Hematopoietic multipotent progenitor cell treated with erythropoietin and hydrocortisone succinate and interleukin-3 and kit ligand, for 4 days (in vitro differentiated cells): ENCODE data around the gene EVC.
A peak's percentile ranks its signal among the peaks of the same experiment; 100 is the strongest.

Experiments used
- DNase-seq: peaks from one replicate; pipeline ENCODE4 v3.0.0-alpha.2; 2015

The EVC gene

DNA sequence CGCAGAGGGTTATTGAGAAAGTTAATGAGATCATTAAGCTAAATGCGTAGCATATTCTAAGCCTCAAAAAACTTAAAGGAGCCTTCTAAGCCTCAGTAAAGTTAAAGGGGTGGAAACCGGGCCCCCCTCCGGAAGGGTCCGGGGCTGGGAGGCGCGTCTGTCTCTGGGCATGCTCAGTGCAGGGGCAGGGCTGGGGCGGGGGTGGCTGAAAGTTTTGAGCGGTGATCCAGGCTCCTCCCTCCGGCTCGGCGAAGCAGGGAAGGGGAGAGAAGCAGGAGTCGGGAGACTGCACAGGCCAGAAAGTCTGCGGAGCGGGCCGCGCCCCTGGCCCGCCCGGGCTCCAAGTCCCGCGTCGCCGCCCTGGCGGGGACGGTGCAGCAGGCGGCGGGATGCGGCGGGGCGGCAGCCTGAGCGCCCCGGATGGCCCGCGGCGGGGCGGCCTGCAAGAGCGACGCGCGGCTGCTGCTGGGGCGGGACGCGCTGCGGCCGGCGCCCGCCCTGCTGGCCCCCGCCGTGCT is at the start of gene EVC:
Gene EVC (plus strand): TSS at position 241 of the 518 bp plus-strand sequence. CDS start 180 bp downstream, at position 421.
- DNase-seq = peak; percentile 52

DNA sequence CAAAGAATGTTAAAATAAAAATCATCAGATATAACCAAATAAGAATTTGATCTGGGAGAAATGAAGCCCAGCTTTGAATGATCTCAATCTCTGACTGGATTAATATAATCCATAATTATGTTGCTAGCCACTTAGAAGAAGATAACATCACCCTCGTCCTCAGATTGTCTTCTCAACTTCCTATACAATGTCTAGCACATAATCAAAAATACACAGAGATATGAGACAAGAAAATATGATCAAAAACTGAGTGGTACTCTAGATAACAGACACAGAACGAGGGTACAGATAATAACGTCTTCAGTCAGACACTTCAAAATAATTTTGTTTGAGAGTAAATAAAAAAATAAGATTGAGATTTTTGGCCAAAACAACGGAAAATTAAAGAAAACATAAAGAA is 49.8 kb upstream of the EVC start:
- DNase-seq = no peak

DNA sequence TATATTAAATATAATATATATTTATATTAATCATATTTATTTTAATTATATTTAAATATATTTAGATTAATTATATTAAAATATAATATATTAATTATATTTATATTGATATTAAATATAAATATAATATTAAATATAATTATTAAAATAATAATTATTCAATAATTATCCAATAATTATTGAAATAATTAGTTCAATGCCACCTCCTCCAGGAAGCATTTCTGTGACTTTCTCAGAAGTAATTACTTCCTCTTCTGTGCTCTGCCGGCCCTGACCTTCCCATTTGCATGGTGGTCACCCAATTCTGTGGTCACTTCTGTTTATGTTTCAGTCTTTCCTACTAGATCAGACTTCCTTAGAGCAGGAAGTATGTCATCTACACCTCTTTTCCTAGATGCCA is 48.4 kb upstream of the EVC start:
- peak; percentile 2 for DNase-seq

DNA sequence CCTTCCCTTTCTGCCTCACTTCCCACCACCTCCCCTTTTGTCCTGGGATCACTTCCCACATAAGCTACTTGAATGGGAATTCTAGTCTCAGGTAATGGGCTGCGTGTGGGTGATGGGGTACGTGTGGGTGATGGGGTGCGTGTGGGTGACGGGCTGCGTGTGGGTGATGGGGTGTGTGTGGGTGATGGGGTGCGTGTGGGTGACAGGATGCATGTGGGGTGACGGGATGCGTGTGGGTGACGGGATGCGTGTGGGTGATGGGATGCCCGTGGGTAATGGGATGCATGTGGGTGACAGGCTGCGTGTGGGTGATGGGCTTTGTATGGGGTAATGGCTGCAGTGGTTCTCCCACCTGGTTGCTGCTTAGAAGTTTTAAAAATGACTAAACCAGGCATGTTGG is 46.2 kb upstream of the EVC start:
- no peak for DNase-seq

DNA sequence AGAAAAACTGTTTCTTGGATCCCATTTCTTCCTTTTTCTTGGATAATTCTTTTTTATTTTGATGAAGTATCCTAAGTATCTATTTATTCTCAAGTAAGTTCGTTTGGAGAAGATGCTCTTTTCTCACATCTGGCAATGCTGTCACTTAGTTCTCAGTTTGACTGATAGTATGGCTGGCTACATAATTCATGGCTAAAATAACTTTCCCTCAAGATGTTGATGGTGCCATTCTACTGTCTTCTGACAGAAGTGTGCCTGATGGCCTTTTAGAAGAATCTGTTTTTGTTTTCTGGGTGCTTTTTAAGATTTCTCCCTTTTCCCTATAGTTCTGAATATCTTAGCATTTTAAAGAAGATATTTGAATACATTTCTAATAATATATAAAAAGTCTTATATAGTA is 44.3 kb upstream of the EVC start:
- no peak for DNase-seq

DNA sequence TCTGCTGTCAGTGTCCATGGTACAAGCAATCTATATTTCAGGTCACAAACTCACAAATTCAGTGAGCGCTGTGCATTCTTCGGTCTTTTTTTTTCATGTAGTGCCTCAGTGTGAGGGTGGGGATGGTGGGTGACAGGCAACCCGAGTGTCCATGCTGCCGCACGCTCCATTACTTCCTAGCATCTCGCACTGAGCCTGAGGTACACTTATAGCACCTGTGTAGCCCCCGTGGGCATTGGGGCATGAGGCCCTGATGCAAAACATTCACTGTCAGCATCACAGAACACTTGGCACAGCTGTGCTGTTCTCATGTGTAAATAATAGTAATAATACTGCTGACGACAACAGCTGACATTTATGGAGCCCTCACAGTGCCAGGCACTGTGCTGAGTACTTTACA is 34.2 kb upstream of the EVC start:
- DNase-seq = no peak

DNA sequence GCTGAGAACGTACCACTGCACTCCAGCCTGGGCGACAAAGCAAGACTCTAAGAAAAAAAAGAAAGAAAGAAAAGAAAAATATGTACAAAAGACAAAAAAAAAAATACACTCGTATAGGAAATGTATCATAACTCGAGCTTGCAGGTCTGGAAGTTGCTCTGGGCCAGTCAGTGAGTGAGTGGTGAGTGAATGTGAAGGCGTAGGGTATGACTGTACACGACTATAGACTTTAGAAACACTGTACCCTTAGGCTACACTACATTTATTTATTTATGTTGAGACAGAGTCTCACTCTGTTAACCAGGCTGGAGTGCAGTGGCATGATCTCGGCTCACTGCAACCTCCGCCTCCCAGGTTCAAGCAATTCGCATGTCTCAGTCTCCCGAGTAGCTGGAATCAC is 32.0 kb upstream of the EVC start:
- no peak for DNase-seq

DNA sequence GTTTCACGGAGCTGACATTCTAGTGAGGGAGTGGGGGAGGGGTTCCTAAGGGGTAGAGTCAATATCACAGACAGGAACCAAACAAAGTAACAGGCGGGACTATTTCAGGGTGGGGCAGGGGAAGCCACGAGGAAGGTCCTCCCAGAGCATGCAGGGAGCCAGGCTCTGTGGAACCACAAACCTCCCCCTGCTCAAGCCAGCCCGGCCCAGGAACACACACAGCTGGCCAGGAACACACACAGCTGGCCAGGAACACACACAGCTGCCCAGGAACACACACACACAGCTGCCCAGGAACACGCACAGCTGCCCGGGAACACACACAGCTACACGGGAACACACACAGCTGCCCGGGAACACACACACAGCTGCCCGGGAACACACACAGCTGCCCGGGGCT is 27.4 kb upstream of the EVC start:
- DNase-seq = peak; percentile 28

DNA sequence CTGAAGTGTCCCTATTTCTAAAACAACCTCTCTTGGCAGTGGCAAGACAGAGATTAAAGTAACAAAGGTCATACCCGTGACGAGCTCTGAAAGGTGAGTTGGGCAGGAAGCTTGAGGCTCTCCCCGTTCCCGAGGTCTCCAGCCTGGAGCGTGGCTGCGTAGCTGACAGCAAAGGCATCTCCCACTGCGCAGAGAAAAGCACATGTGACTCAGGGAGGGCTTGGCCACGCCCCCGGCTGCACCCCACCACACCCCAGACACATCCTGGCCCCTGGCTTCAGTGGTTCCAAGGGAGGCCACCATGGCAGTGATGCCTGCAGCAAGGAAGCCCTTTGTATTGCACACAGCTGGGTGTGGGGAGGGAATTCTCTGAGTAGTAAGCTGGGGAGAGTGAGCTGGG is 25.7 kb upstream of the EVC start:
- no peak for DNase-seq

DNA sequence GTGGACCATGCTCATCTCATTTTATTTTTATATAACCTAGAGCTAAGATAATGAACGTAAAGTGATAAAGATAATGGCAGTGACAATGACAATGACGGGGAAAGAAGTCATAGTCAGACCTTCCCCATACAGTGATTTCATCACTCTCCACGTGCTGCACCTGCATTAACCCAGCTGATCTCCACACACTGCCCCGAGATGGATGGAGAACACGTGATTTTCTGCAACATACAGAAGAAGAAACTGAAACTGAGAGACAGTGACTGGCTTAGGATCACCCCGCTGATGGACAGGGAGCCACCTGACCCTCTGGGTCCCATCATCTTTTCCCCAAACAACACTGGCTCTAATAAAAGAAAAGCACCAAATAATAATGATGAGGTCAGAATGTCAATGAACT is 24.7 kb upstream of the EVC start:
- DNase-seq = no peak

DNA sequence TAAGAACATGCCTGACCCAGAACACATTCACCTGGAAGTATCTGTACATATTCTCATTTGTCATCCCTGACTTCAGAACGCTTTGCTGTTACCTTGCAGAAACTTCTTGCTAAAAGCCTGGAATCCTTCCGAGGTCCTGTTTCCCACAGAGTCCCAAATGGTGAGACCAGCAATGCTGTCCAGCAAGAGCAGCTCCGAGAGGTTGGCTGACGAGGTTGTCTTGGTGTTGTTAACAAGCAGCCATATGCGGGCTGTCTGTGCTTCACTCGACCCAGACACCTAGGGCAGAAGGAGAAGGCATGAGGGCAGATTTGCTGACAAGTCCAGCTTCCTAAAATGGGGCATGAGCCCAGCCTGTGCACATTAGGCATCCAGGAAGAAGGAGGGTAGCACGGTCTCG is 21.9 kb upstream of the EVC start:
- no peak for DNase-seq

DNA sequence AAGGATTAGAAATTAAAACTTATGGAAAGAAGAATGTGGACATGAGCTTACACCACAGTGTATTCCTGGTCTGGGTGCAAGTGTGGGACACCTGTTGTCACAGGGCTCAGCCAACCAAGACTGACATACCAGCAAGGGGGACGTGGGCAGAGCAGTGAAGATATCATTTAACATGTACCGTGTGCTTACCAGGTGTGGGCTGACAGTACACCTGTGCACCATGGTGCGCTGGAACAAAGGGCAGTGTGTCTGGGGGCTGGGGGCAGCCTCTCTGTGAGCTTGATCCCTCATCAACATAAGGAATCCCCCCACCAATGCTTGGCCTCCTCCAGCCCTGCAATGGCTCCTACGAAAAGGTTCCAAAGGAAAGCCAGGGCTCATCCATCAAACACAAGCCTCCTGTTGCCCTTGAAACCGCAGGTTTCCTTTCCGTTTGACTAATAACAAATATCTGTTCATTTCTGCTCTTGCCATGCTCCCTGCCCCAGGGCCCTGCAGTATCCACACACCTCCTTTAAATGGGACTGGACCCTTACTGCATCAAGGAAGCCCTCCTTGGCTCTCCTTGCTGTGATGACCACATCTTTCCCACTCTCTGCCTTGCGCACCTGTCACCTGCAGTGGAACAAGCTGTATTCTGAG is 19.4 kb upstream of the EVC start:
- no peak for DNase-seq

DNA sequence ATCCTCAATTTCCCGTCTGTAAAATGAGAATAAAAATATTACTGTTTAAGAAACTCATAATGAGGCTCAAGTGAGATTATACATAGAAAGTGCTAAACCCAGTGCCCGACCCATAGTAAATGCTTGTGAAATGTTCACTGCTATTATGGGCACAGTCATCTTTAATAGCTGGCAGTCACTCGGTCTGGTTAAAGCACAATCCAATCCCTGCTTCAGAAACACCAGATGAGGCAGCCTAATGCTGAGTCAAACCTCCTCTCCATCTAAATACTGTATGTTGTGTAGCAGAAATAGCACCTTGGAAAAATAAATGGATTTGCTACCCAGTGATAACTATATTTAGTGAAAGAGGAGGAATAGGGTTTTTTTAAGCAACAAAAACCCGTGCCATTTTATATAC is 17.1 kb upstream of the EVC start:
- no peak for DNase-seq

DNA sequence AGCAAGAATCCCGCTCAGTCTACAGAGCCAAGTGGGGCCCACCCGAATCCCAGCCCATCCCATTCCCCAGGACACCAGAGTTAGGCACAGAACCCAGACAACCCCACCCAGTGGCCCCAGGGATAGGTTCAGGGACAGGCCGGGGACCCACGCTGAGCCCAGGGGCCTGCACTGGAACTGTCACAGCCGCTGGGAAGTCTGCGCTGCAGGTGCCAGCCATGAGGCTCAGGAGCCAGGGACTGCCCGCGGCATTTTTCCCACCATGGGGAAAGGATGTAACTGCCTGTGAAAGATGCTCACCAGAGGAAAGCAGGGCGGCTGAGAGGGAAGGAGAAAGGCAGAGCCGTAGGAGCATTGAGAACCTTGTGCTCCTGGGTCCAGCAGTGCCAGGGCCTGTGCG is 14.7 kb upstream of the EVC start:
- no peak for DNase-seq

DNA sequence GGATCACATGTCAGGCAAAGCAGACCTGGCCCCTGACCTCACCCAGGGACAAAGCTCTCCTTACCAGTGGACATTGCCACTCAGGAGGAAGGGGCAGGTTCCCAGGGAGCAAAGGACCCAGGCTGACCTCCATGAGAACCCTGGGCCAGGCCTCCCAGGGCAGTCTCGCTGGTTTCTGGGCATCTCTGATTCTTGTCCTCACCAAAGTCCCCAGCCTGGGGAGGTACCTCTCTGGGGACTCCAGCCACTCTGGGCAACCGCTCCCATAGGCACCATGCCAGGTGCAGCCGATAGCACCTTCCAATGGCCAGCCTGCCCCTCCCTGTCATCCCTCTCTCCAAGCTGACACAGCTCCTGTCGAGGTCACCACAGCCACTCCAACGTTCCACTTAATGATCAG is 10.5 kb upstream of the EVC start:
- no peak for DNase-seq

DNA sequence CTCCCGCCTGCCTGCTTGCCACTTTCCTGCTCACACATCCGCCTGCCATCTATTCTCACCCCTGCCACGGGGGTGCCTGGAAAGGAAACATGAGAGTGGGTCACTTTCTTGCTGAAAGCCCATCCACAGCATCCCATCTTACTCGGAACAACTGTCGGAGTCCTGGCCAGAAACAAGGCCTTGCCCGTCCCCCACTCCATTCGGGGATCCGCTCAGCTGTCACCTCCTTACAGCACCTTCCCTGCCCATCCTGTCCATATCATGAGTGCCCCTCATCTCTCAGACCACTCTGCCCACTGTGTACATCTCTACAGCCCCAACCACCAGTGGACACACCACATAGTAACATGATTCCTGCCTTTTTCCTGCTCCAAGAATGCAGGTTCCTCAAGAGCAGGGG is 9.0 kb upstream of the EVC start:
- DNase-seq = no peak

DNA sequence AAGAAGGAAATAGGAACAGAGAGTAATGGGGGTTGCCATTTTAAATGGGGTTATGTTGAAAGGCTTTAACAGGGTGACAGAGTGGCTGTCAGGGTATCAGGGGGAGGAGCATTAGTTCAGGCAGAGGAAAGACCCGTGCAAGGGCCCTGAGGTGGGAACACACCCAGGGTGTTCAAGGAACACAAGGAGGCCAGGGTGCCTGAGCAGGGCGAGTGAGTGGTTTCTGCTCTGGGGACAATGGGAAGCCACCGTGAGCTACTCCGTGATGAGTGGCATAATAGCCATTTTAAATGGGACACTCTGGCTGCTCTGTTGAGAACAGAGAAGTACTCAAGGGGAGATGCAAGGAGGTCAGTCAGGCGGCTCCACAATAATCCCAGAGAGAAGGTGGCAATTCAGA is 7.2 kb upstream of the EVC start:
- no peak for DNase-seq

DNA sequence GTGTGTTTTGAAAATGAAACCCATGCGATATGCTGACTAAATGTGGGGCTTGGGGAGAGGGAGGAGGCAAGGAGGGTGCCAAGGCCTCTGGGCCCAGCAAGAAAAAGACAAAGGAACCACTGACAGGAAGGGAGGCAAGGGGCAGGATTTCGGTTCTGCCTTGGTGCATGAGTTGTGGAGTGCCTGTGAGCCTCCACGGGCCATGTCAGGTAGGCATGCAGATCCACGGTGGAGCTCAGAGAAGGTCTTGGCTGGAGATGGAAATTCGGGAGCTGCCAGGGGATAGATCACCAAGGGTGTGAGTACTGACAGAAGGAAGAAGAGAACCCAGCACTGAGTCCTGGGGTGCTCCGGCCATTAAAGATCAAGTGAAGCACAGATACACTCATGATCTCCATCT is 6.7 kb upstream of the EVC start:
- DNase-seq = no peak

DNA sequence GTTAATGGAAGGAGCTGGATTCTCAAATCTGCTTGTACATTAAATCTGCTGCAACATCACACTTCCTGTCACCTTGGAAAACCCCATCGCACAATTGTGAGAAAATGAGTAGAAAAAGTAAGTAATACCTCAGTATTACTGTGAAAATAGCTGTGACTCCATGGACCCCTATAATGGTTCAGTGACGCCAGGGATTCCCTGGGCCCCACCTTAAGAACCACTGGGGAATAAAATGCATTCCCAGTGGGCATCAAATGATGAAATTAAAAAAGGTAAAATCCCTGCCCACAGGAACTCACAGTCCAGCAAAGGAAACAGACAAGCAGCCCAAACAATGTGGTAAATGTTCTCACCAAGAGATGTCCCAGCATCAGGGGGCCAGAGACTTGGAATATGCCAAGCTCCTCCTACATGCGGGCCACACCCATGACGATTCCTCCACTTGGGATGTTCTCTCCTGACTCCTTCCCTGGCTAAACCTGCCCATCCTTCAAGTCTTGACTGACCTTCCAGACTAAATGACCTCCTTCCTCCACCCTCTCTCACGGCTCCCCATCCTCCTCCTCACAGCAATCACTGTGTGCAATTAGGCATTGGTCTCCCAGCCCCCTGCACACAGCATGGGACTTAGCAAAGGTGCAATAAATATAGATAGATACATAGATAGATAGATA is 5.2 kb upstream of the EVC start:
- DNase-seq = peak; percentile 46

DNA sequence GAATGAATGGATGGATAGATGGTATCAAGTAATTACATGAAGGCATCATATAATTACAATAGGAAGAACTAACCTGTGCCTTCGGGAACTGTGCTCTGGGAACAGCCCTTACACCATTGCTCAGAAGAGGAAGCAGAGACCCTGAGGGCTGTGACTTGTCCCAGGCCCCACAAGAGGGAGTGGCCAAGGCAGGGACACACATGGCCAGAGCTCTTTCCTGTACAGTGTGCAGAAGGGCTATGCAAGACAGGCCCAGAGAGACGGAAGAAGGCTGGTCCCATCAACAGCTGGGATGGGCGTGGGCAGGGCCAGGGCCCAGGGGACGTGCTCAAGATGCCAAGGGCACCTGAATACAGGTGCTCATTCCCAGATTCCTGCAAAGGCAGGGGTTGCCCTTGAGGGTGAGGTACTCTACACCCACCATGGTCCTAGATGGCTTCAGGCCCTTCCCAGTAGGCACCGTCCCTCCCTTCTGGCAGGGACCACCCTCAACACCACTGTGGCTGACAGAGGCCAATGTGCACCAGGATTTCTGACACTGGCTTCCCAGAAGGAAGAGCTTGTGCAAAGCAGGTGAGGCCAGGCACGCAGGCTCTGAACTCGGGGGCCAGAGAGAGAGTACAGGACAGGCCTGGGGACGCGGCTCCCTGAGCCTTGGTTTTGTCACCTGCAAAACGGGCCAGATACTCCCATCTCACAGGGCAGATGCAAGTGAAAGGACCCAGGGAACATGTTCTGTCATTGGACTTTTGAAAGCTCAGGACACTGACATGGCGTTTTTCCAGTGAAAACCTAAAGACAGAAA is 4.3 kb upstream of the EVC start:
- no peak for DNase-seq

DNA sequence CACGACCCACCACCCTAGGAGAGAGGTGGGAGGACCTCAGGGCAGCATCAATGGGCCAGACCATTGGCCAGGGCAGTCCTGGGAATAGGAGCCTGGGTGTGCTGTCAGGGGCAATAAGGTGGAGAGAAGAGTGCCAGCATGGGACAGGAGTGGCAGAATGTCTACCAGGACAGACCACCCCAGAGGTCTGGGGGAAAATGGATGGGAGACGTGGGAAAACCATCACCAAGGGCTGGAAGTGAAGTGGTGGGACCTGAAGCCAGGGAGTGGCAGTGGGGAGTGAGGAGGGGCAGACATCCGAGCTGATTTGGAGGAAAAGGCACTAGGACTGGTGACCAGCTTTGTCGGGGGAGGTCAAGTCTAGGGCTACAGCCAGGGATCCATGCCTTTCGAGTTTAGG is 3.6 kb upstream of the EVC start:
- no peak for DNase-seq

DNA sequence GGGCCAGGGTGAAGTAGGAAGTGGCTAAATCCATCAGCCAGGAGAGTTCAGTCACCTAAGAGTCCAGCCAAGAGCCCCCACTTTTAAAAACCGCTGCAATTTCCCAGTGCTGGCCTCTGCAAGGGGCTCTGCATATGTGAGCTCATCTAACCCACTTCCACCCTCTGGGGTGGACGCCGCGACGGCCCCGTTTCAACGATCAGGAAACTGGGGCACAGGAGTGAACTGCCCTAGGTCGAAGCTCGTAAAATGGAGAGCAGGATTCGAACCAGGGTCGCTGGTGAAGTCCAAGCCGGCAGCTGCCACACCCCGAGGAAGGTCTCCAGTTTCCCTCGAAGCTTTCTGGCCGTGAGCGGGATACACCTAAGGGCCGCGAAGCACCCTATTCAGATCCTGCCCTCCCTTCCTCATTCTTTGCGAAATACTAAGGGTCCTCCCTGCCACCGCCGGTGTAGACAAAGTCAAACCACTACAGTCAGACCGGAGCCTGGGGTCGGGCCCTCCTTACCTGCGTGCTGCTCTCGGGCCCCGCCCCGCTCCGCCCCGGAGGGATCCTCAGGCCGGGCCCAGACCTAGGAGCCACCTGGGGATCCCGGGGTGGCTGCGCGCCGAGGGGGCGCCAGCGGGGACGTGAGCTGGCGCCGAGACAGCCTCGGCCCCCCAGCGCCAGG is 3.1 kb upstream of the EVC start:
- no peak for DNase-seq

DNA sequence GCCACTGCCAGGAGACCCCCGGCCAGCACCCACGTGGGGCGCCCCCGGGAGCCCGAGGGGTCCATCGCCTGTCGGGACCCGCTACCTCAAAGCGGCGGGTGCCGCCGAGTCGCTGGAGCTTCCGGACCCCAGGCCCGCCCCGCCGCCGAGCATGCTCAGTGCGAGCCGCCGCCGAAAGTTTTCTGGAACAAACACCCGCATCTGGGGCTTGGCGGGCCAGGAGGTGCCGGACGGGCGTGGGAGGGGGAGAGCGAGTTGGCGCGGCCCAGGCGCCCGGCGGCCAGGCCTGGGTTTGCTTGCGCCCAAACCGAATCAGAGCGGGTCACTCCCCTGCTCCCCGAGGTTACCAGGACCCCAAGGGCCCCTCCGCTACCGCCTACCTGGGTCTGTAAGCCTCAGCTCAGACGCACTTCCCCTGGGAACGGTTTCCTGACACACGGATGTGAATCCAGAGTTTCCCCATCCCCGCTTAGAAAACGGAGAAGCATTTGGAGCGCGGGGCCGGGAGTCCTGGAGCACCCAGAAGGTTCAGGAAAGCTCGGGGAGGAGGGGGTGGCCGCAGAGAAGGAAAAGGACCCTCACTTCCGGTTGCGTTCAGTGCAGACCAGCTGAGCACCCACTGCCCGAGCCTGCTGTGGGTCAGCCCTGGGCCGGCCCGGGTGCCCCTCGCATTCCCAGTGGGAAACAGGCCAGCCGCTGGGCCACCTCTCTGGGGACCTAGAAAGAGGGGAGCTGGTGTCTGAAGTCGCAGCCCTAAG is 2.4 kb upstream of the EVC start, which contains the start of gene EVC2:
Gene EVC2 (minus strand): TSS at position 111 of the 758 bp plus-strand sequence. CDS start 46 bp downstream, at position 65.
- DNase-seq = peak; percentile 33
